ENCODE measurements around the gene EIF5B. TPM values are rescaled to one million over a fixed set of nuclear protein-coding genes. Genes with fewer than 3 reads are reported as not detected.

EIF5B gene
- total RNA-seq, 4 donors from 2014 or later = 28.1 to 53.8 (median 33.9) TPM

DNA sequence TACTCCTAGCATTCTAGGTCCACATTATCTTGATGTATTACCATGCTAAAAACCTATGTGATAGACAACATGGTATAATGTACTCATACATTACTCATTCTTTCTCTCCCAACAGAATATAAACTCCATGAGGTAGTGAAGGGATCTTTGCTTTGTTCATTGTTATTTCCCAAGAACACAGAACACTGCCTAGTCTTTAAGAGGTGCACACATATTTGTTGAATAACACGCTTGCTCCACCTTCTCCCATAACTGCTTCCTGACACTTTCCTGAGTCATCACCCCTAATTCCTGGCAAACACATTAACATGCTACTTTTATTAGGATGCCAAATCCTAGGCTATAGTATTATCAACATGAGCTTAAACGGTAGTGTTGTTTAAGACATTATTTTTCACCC is 111.4 kb downstream of the EIF5B start:
- TF ChIP-seq, protein P1, sequence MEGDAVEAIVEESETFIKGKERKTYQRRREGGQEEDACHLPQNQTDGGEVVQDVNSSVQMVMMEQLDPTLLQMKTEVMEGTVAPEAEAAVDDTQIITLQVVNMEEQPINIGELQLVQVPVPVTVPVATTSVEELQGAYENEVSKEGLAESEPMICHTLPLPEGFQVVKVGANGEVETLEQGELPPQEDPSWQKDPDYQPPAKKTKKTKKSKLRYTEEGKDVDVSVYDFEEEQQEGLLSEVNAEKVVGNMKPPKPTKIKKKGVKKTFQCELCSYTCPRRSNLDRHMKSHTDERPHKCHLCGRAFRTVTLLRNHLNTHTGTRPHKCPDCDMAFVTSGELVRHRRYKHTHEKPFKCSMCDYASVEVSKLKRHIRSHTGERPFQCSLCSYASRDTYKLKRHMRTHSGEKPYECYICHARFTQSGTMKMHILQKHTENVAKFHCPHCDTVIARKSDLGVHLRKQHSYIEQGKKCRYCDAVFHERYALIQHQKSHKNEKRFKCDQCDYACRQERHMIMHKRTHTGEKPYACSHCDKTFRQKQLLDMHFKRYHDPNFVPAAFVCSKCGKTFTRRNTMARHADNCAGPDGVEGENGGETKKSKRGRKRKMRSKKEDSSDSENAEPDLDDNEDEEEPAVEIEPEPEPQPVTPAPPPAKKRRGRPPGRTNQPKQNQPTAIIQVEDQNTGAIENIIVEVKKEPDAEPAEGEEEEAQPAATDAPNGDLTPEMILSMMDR (IDR thresholded peaks at IDR 0.05; ENCODE audit: low read depth) = no peak

DNA sequence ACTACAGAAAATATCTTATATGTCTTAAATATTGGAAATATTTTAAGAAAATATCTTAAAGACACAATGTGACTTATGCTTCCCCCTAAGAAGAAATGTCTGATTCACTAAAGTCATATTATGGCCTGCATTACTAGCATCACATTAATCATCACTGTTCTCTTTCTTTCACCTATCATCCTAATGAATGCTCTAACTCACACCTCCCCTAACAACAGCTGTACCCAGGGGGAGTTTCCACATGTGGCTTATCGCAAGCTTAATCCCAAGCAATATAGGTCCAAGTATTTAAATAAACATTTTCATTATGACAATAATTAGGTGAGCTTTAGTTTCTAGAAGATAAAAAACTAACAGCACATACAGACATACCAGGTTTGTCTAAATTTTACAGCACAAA is 113.0 kb downstream of the EIF5B start:
- TF ChIP-seq, protein P1 (IDR thresholded peaks at IDR 0.05; ENCODE audit: low read depth) = no peak

Other genes starting within 250 kb of the EIF5B start
- gene C2orf15, start 195.7 kb upstream of the EIF5B start, total RNA-seq = 1 to 10 TPM in 1 of 4 donors, under 1 TPM in 1, not detected in 2; 0.44 to 1.0 TPM
- 10 to 100 TPM in 1 of 4 donors, 1 to 10 TPM in 3; 5.2 to 11.0 (median 8.0) TPM for gene TSGA10, start 182.4 kb upstream of the EIF5B start, total RNA-seq
- gene LIPT1, start 182.4 kb upstream of the EIF5B start, total RNA-seq = 10 to 100 TPM in 1 of 4 donors, 1 to 10 TPM in 3; 3.6 to 10.9 (median 5.8) TPM
- 10 to 100 TPM; 21.1 to 33.7 (median 31.2) TPM for gene MITD1, start 156.3 kb upstream of the EIF5B start, total RNA-seq
- gene MRPL30, start 156.2 kb upstream of the EIF5B start, total RNA-seq = 10 to 100 TPM; 22.2 to 42.7 (median 26.2) TPM
- not detected for gene LYG2, start 81.7 kb upstream of the EIF5B start, total RNA-seq
- 1 to 10 TPM in 2 of 4 donors, under 1 TPM in 1, not detected in 1; 0.51 to 4.0 (median 1.8) TPM for gene LYG1, start 36.2 kb upstream of the EIF5B start, total RNA-seq
- 10 to 100 TPM; 27.1 to 73.2 (median 36.5) TPM for gene TXNDC9, start 1.1 kb upstream of the EIF5B start, total RNA-seq
- 10 to 100 TPM; 39.4 to 65.9 (median 52.8) TPM for gene REV1, start 152.6 kb downstream of the EIF5B start, total RNA-seq